H9 (cell line): ENCODE measurements around the gene MAP2K7. TPM values are rescaled to one million over a fixed set of nuclear protein-coding genes. Genes with fewer than 3 reads are reported as not detected.

Source experiments
- DNase-seq: peaks from one replicate; pipeline ENCODE4 v3.0.0-alpha.2; 2017
- H2AFZ ChIP-seq: one replicate; pipeline ENCODE4 v1.6.1; 2013; ENCODE audit warnings: mild to moderate bottlenecking, low read length, control low read depth, moderate library complexity
- H2AK5ac ChIP-seq: 2 replicates; pipeline ENCODE4 v1.6.1; 2013; ENCODE audit warnings: low read length, control low read depth, mixed read lengths; ENCODE audit not compliant: insufficient read length
- H2BK120ac ChIP-seq: one replicate; pipeline ENCODE4 v1.6.1; 2013; ENCODE audit warnings: low read depth, mild to moderate bottlenecking, low read length, control low read depth, inconsistent platforms; ENCODE audit not compliant: poor library complexity, severe bottlenecking
- H2BK12ac ChIP-seq: 2 replicates; pipeline ENCODE4 v1.6.1; 2013; ENCODE audit warnings: low read length, control low read depth, mixed read lengths, low read depth; ENCODE audit not compliant: insufficient read length
- H2BK15ac ChIP-seq: 2 replicates; pipeline ENCODE4 v1.6.1; 2013; ENCODE audit warnings: low read depth, low read length, control low read depth
- H2BK20ac ChIP-seq: one replicate; pipeline ENCODE4 v1.6.1; 2013; ENCODE audit warnings: low read depth, mild to moderate bottlenecking, low read length, control low read depth, inconsistent platforms; ENCODE audit not compliant: poor library complexity, severe bottlenecking
- H2BK5ac ChIP-seq: 2 replicates; pipeline ENCODE4 v1.6.1; 2013; ENCODE audit warnings: low read length, control low read depth, mixed read lengths; ENCODE audit not compliant: insufficient read length
- H3K14ac ChIP-seq: 2 replicates; pipeline ENCODE4 v1.6.1; 2013; ENCODE audit warnings: low read length, control low read depth; ENCODE audit not compliant: insufficient read depth
- H3K18ac ChIP-seq: 2 replicates; pipeline ENCODE4 v1.6.1; 2013; ENCODE audit warnings: low read depth, mild to moderate bottlenecking, mixed read lengths, low read length, control low read depth; ENCODE audit not compliant: insufficient read length
- H3K23ac ChIP-seq: 2 replicates; pipeline ENCODE4 v1.6.1; 2013; ENCODE audit warnings: low read length, control low read depth, mixed read lengths, low read depth; ENCODE audit not compliant: insufficient read length
- H3K23me2 ChIP-seq: 2 replicates; pipeline ENCODE4 v1.6.1; 2013; ENCODE audit warnings: low read depth, mild to moderate bottlenecking, mixed read lengths, low read length, control low read depth; ENCODE audit not compliant: insufficient read length, poor library complexity, severe bottlenecking
- H3K27ac ChIP-seq: 2 replicates; pipeline ENCODE4 v1.5.1; 2013; ENCODE audit warnings: low read length, control low read depth, mixed read lengths, low read depth; ENCODE audit not compliant: insufficient read length
- H3K27me3 ChIP-seq: 2 replicates; pipeline ENCODE4 v1.6.1; 2013; ENCODE audit warnings: low read length, control low read depth, inconsistent platforms; ENCODE audit not compliant: insufficient read depth
- H3K4ac ChIP-seq: 2 replicates; pipeline ENCODE4 v1.6.1; 2013; ENCODE audit warnings: low read depth, mild to moderate bottlenecking, control low read depth, inconsistent platforms, low read length, moderate library complexity
- H3K4me1 ChIP-seq: 2 replicates; pipeline ENCODE4 v1.6.1; 2013; ENCODE audit warnings: low read length, control low read depth, inconsistent platforms; ENCODE audit not compliant: insufficient read depth
- H3K4me2 ChIP-seq: 2 replicates; pipeline ENCODE4 v1.6.1; 2013; ENCODE audit warnings: low read length, control low read depth, mixed read lengths; ENCODE audit not compliant: insufficient read length, insufficient read depth
- H3K56ac ChIP-seq: 2 replicates; pipeline ENCODE4 v1.6.1; 2013; ENCODE audit warnings: low read depth, mild to moderate bottlenecking, mixed read lengths, low read length, control low read depth; ENCODE audit not compliant: insufficient read length
- H3K79me1 ChIP-seq: 2 replicates; pipeline ENCODE4 v1.6.1; 2013; ENCODE audit warnings: low read depth, mild to moderate bottlenecking, moderate library complexity, low read length, control low read depth, inconsistent platforms; ENCODE audit not compliant: insufficient read depth, poor library complexity, severe bottlenecking
- H3K79me2 ChIP-seq: 2 replicates; pipeline ENCODE4 v1.6.1; 2013; ENCODE audit warnings: low read length, control low read depth, inconsistent platforms; ENCODE audit not compliant: insufficient read depth
- H3K9ac ChIP-seq: 2 replicates; pipeline ENCODE4 v1.6.1; 2013; ENCODE audit warnings: low read length, control low read depth, mixed read lengths; ENCODE audit not compliant: insufficient read length; ENCODE audit errors: extremely low read depth
- H3K9me3 ChIP-seq: one replicate; pipeline ENCODE4 v1.6.1; 2013; ENCODE audit warnings: low read depth, low read length, inconsistent platforms; ENCODE audit not compliant: control insufficient read depth
- H3T11ph ChIP-seq: one replicate; pipeline ENCODE4 v1.6.1; 2013; ENCODE audit warnings: mild to moderate bottlenecking, low read length, control low read depth, inconsistent platforms
- H4K20me1 ChIP-seq: one replicate; pipeline ENCODE4 v1.6.1; 2013; ENCODE audit not compliant: control insufficient read depth, insufficient read length, insufficient read depth
- H4K5ac ChIP-seq: 2 replicates; pipeline ENCODE4 v1.6.1; 2013; ENCODE audit warnings: low read depth, mild to moderate bottlenecking, mixed read lengths, low read length, control low read depth; ENCODE audit not compliant: insufficient read length
- H4K8ac ChIP-seq: replicated peaks from 2 replicates; pipeline ENCODE4 v1.6.1; 2013; ENCODE audit warnings: low read length, control low read depth, mixed read lengths, low read depth; ENCODE audit not compliant: insufficient read length
- H4K91ac ChIP-seq: 2 replicates; pipeline ENCODE4 v1.6.1; 2013; ENCODE audit warnings: low read depth, mild to moderate bottlenecking, moderate library complexity, mixed read lengths, low read length, control low read depth; ENCODE audit not compliant: insufficient read length
- H3K27ac Mint-ChIP-seq, 3 experiments: 2 replicates in 2 of 3; 3 replicates in 1 of 3; pipeline ENCODE4 v1.8.0; 2020 to 2021; ENCODE audit warnings: mixed read lengths in 3 of 3, mild to moderate bottlenecking in 1 of 3, moderate library complexity in 1 of 3
- H3K27me3 Mint-ChIP-seq: 2 replicates; pipeline ENCODE4 v1.8.0; 2021; ENCODE audit warnings: low read depth, mild to moderate bottlenecking, moderate library complexity, mixed read lengths
- H3K36me3 Mint-ChIP-seq, 3 experiments: 2 replicates in 2 of 3; 3 replicates in 1 of 3; pipeline ENCODE4 v1.8.0; 2020 to 2021; ENCODE audit warnings: low read depth in 3 of 3, mixed read lengths in 3 of 3; ENCODE audit not compliant: insufficient read depth in 1 of 3
- H3K4me1 Mint-ChIP-seq, 2 experiments: 2 replicates each; pipeline ENCODE4 v1.8.0; 2020; ENCODE audit warnings: mixed read lengths in 2 of 2
- H3K4me3 Mint-ChIP-seq, 2 experiments: 2 replicates in 1 of 2; 3 replicates in 1 of 2; pipeline ENCODE4 v1.8.0; 2020 to 2021; ENCODE audit warnings: mild to moderate bottlenecking in 2 of 2, mixed read lengths in 2 of 2, moderate library complexity in 1 of 2
- H3K9me3 Mint-ChIP-seq, 2 experiments: 2 replicates in 1 of 2; 3 replicates in 1 of 2; pipeline ENCODE4 v1.8.0; 2020; ENCODE audit warnings: mild to moderate bottlenecking in 2 of 2, mixed read lengths in 2 of 2, moderate library complexity in 1 of 2
- CTCF ChIP-seq: fragments of 200-600 bp; sonication (generic); conservative IDR thresholded peaks from 3 replicates; pipeline ENCODE4 v1.8.0; 2021; ENCODE audit warnings: antibody characterized with exemption, mild to moderate bottlenecking
- WGBS: extraction: QIAGEN DNeasy Blood & Tissue Kit; methylation state at CpG from one replicate; pipeline ENCODE4 v1.1.7; 2013; ENCODE audit warnings: missing lambda C conversion rate, low lambda C conversion rate, mixed read lengths; ENCODE audit not compliant: insufficient read length; ENCODE audit errors: extremely low coverage; 5-methylcytosine and 5-hydroxymethylcytosine counted together
- total RNA-seq: library from RNA; stranded (reverse); gene quantifications from 2 replicates; pipeline ENCODE4 v1.2.1, GENCODE V29; 2021

The MAP2K7 gene
- total RNA-seq, 1 experiment from 2014 or later = 48.1 TPM

GRCh38 chr19:7864690-7865074 lies 39.0 kb upstream of the MAP2K7 start:
- H3K4me1 ChIP-seq = no peaks in the 10 kb centered on the region; the same call in 1 of the 2 replicates
- no peak overlapping the region for H4K5ac ChIP-seq
- H2BK15ac ChIP-seq = no peak overlapping the region
- H3K27ac Mint-ChIP-seq = no peak overlapping the region
- H3K79me2 ChIP-seq = no peaks in the 10 kb centered on the region
- no peak for DNase-seq
- no peak overlapping the region for H4K8ac ChIP-seq
- H3K4me1 Mint-ChIP-seq = peaks cover 10 to 40% of the 10 kb centered on the region in 2 experiments
- H3T11ph ChIP-seq = no peak overlapping the region
- H4K91ac ChIP-seq = no peak overlapping the region
- no peak overlapping the region for H3K27ac ChIP-seq
- H3K4me2 ChIP-seq = no peak overlapping the region
- H2BK120ac ChIP-seq = no peak overlapping the region
- TF ChIP-seq CTCF = no peak
- no peak overlapping the region for H3K9ac ChIP-seq
- H4K20me1 ChIP-seq = peaks cover 6% of the 10 kb centered on the region
- H3K4me3 Mint-ChIP-seq = no peak overlapping the region
- peaks cover 22% of the 10 kb centered on the region for H3K23me2 ChIP-seq
- no peak overlapping the region for H3K56ac ChIP-seq
- no peaks in the 10 kb centered on the region; a peak in 1 of 7 replicates for H3K36me3 Mint-ChIP-seq
- no peak overlapping the region for H3K4ac ChIP-seq
- H3K9me3 Mint-ChIP-seq = no peaks in the 10 kb centered on the region
- H3K27me3 ChIP-seq = peaks cover 4% of the 10 kb centered on the region; the same call in 1 of the 2 replicates
- no peak overlapping the region for H3K18ac ChIP-seq
- no peaks in the 10 kb centered on the region for H3K9me3 ChIP-seq
- H2BK20ac ChIP-seq = no peak overlapping the region
- H2BK5ac ChIP-seq = no peak overlapping the region
- H2AK5ac ChIP-seq = no peak overlapping the region
- no peak overlapping the region for H2BK12ac ChIP-seq
- no peak overlapping the region for H2AFZ ChIP-seq
- no CpG with 5 or more reads among the region's 18 CpGs for WGBS
- H3K23ac ChIP-seq = no peak overlapping the region
- no peak overlapping the region for H3K14ac ChIP-seq
- H3K79me1 ChIP-seq = no peaks in the 10 kb centered on the region
- peaks cover 60% of the 10 kb centered on the region for H3K27me3 Mint-ChIP-seq
